22Rv1 (cell line): ENCODE results near the gene CTNNBIP1.

Experiments used
- H3K27ac ChIP-seq: fragments of 450-650 bp; 2 replicates; pipeline ENCODE4 v1.5.1; 2017
- ZFX ChIP-seq: fragments of 450-650 bp; IDR thresholded peaks from 2 replicates; pipeline ENCODE4 v1.6.1; 2017; ENCODE audit warnings: antibody characterized with exemption, borderline replicate concordance
- TF ChIP-seq, protein P1 (sequence below): fragments of 450-650 bp; IDR thresholded peaks from 2 replicates; pipeline ENCODE4 v1.5.1; 2017; ENCODE audit warnings: mild to moderate bottlenecking

CTNNBIP1 gene

DNA sequence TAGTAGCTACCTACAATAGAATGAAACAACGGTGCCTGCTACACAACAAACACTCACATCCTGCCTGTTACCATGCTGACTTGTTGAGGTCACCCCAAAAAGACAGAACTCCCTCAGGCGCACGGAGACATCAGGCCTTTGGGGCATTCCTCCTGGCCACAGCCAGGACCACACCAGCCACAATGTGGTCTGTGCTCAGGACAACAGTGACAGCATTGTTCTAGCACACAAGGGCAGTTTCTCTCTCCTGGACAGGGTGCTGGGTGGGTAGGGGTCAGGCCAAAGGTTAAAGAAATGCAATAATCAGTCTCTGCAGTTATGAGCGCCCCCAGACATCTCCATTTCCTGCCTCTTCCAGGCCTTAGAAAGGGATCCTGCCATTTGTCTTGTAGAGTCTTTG lies 39.5 kb downstream of the CTNNBIP1 start:
- TF ChIP-seq, protein P1, sequence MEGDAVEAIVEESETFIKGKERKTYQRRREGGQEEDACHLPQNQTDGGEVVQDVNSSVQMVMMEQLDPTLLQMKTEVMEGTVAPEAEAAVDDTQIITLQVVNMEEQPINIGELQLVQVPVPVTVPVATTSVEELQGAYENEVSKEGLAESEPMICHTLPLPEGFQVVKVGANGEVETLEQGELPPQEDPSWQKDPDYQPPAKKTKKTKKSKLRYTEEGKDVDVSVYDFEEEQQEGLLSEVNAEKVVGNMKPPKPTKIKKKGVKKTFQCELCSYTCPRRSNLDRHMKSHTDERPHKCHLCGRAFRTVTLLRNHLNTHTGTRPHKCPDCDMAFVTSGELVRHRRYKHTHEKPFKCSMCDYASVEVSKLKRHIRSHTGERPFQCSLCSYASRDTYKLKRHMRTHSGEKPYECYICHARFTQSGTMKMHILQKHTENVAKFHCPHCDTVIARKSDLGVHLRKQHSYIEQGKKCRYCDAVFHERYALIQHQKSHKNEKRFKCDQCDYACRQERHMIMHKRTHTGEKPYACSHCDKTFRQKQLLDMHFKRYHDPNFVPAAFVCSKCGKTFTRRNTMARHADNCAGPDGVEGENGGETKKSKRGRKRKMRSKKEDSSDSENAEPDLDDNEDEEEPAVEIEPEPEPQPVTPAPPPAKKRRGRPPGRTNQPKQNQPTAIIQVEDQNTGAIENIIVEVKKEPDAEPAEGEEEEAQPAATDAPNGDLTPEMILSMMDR = no peak
- TF ChIP-seq ZFX = no peak
- H3K27ac ChIP-seq = no peak overlapping the region

DNA sequence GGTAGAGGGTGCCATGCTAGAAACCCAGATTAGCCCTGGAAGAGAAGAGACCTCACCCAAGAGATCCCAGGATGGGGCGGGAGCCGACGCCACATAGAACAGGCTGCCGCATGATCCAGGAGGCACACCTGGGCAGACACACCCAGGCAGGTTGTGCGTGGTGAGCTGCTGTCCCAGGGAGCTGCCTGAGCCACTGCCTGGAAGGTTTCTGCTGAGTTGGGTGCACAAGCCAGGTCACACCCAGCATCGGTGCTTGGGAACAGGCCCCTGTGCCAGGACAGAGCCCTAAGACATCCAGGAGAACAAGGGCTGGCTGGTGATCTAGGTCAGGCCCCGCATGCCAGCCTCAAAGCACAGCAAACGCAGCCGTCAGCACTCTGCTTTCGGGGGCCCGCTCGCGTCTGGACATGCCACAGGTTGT lies 40.2 kb downstream of the CTNNBIP1 start:
- no peak for TF ChIP-seq ZFX
- TF ChIP-seq, protein P1 = no peak
- H3K27ac ChIP-seq = no peak overlapping the region

GRCh38 chr1:9868244-9868590 lies 41.9 kb downstream of the CTNNBIP1 start:
- TF ChIP-seq, protein P1 = no peak
- no peak for TF ChIP-seq ZFX
- H3K27ac ChIP-seq = no peak overlapping the region

DNA sequence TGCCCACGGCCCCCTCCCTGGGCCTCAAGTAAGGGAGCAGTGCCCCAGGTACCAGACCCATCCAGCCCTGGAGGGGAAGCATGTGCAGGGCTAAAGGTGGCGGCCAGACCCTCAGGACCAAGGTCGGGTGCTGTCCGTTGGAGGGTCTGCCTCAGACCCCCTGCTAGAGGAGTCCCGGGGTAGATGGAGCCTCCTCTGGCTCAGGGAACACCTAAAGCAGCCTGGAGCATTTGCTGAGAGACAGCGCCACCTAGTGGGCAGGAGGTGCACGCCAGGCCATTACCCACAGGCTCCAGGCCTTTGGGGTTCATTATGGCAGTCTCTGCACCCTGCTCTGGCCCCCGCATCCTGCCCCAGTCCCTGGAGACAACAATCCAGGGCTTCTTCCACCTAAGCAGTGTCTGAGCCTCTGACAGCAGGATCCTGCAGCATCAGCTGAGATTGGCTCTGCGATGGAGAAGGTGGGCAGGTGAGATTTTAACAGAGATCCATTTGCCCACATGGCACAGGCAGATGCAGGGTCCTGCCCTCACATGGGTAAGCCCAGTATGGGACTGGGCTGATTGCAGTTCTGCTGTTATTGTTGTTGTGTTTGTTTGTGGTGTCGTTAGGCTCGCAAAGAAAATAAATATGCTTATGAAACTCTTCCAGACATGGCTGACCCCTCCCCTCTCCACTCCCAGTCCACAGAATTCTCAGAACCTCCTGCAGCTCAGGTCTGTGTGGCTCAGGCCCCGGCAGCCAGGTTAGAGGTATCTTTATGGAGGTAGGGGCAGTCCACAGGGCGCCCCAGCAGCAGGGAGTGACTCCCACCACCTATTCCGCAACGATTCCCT lies 42.4 kb downstream of the CTNNBIP1 start:
- no peak for TF ChIP-seq ZFX
- TF ChIP-seq, protein P1 = peak; percentile 93
- H3K27ac ChIP-seq = no peak overlapping the region

DNA sequence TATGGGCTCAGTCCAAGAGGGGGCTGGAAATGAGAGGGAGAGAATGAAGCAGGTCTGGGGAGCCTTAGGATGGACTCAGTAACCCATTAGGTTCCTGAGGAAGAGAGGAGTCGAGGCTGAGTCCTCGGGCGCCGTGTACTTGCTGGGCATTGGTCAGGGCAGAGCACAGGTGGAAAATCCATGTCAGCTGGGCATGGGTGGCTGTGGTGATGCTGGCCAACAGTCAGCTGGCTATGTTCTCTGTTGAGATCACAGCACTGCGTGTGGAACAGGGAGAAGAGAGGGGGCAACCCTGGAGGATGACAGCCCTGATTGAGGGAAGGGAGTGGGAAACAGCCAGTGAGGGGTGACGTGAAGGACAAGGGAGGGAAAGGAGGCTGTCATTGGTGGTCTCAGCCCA lies 43.2 kb downstream of the CTNNBIP1 start:
- TF ChIP-seq, protein P1 = no peak
- TF ChIP-seq ZFX = no peak
- H3K27ac ChIP-seq = no peak overlapping the region

- H3K27ac ChIP-seq = no peak overlapping the region
- TF ChIP-seq, protein P1 = no peak
Measured at GRCh38 chr1:9865724-9866123, 44.3 kb downstream of the CTNNBIP1 start.

- no peak overlapping the region for H3K27ac ChIP-seq
Measured at GRCh38 chr1:9863371-9863770, 46.7 kb downstream of the CTNNBIP1 start.

More at GRCh38 chr1:9863371-9863770, 46.7 kb downstream of the CTNNBIP1 start:
- TF ChIP-seq ZFX = no peak
- TF ChIP-seq, protein P1 = no peak
